ENCODE data around the gene SEMA6A. TPM values are rescaled to one million over a fixed set of nuclear protein-coding genes. Genes with fewer than 3 reads are reported as not detected.

SEMA6A gene
- total RNA-seq, 2 donors from 2014 or later: 79.6 to 328 TPM

- H3K36me3 Mint-ChIP-seq (ENCODE audit: low read depth): peaks cover 58% of the 10 kb centered on the region
Observed at GRCh38 chr5:116504593-116505166, 69.9 kb downstream of the SEMA6A start.

GRCh38 chr5:116502616-116503015 lies 72.0 kb downstream of the SEMA6A start:
- DNase-seq: peak; percentile 42
- Mint-ChIP-seq H3K36me3 (ENCODE audit: low read depth) (peaks cover 62% of the 10 kb centered on the region), H3K9me3 (no peaks in the 10 kb centered on the region), H3K27me3 (ENCODE audit: insufficient read depth) (no peaks in the 10 kb centered on the region), H3K27ac (peak overlapping the region; percentile 2), H3K4me1 (peaks cover 44% of the 10 kb centered on the region), H3K4me3 (no peak overlapping the region)
- Histone ChIP-seq H3K9me3 (ENCODE audit: control insufficient read depth, low read length) (no peaks in the 10 kb centered on the region), H3K27ac (ENCODE audit: low read depth, low read length) (peak overlapping the region; percentile 73), H3K4me3 (ENCODE audit: low read length) (no peak overlapping the region), H3K36me3 (ENCODE audit: control insufficient read depth, insufficient read depth, low read length) (peaks cover 26% of the 10 kb centered on the region), H3K27me3 (ENCODE audit: control insufficient read depth, insufficient read depth, low read length, poor library complexity, severe bottlenecking) (no peaks in the 10 kb centered on the region), H3K9ac (ENCODE audit: extremely low read depth, low read length, poor library complexity, severe bottlenecking) (no peak overlapping the region), H3K4me1 (ENCODE audit: control insufficient read depth, insufficient read depth, low read length) (no peaks in the 10 kb centered on the region)
- WGBS, 2 experiments (ENCODE audit: insufficient coverage in 1 of 2, insufficient read length in 1 of 2): 80 to 86% methylated on average over 1 to 3 of the region's 3 CpGs
- no peak for TF ChIP-seq CTCF (conservative IDR thresholded peaks at IDR 0.05)

More at GRCh38 chr5:116504593-116505166, 69.9 kb downstream of the SEMA6A start:
- Histone ChIP-seq H3K36me3 (ENCODE audit: control insufficient read depth, insufficient read depth, low read length) (peaks cover 20% of the 10 kb centered on the region), H3K9me3 (ENCODE audit: control insufficient read depth, low read length) (no peaks in the 10 kb centered on the region), H3K4me3 (ENCODE audit: low read length) (no peak overlapping the region), H3K27me3 (ENCODE audit: control insufficient read depth, insufficient read depth, low read length, poor library complexity, severe bottlenecking) (no peaks in the 10 kb centered on the region), H3K4me1 (ENCODE audit: control insufficient read depth, insufficient read depth, low read length) (no peaks in the 10 kb centered on the region), H3K27ac (ENCODE audit: low read depth, low read length) (peak overlapping the region; percentile 9), H3K9ac (ENCODE audit: extremely low read depth, low read length, poor library complexity, severe bottlenecking) (no peak overlapping the region)
- TF ChIP-seq CTCF (conservative IDR thresholded peaks at IDR 0.05): no peak
- Mint-ChIP-seq H3K9me3 (no peaks in the 10 kb centered on the region), H3K4me3 (no peak overlapping the region), H3K27ac (peak overlapping the region; percentile 53), H3K4me1 (peaks cover 47% of the 10 kb centered on the region), H3K27me3 (ENCODE audit: insufficient read depth) (no peaks in the 10 kb centered on the region)
- no peak for DNase-seq
- WGBS, 2 experiments (ENCODE audit: insufficient coverage in 1 of 2, insufficient read length in 1 of 2): 94 to 98% methylated on average over 7 to 8 of the region's 8 CpGs

- H3K27me3 Mint-ChIP-seq (ENCODE audit: insufficient read depth): no peaks in the 10 kb centered on the region
- no peak overlapping the region for H3K4me3 ChIP-seq (ENCODE audit: low read length)
- no peaks in the 10 kb centered on the region for H3K27me3 ChIP-seq (ENCODE audit: control insufficient read depth, insufficient read depth, low read length, poor library complexity, severe bottlenecking)
- no peak overlapping the region for H3K9ac ChIP-seq (ENCODE audit: extremely low read depth, low read length, poor library complexity, severe bottlenecking)
- no peaks in the 10 kb centered on the region for H3K9me3 Mint-ChIP-seq
- H3K27ac Mint-ChIP-seq: peak overlapping the region; percentile 2
- H3K9me3 ChIP-seq (ENCODE audit: control insufficient read depth, low read length): no peaks in the 10 kb centered on the region
- peaks cover 30% of the 10 kb centered on the region for H3K36me3 ChIP-seq (ENCODE audit: control insufficient read depth, insufficient read depth, low read length)
- peaks cover 67% of the 10 kb centered on the region for H3K36me3 Mint-ChIP-seq (ENCODE audit: low read depth)
- peaks cover 39% of the 10 kb centered on the region for H3K4me1 Mint-ChIP-seq
- 84 to 98% methylated on average over 3 to 4 of the region's 4 CpGs for WGBS, 2 experiments (ENCODE audit: insufficient coverage in 1 of 2, insufficient read length in 1 of 2)
- no peak for TF ChIP-seq CTCF (conservative IDR thresholded peaks at IDR 0.05)
- H3K27ac ChIP-seq (ENCODE audit: low read depth, low read length): peak overlapping the region; percentile 73
- DNase-seq: peak; percentile 38
- H3K4me3 Mint-ChIP-seq: no peak overlapping the region
- H3K4me1 ChIP-seq (ENCODE audit: control insufficient read depth, insufficient read depth, low read length): no peaks in the 10 kb centered on the region
Observed at GRCh38 chr5:116502138-116502537, 72.5 kb downstream of the SEMA6A start.
